Suprapubic skin (tissue), 4 donors: ENCODE results near the gene TK2.

Source experiments
- POLR2A ChIP-seq, 2 donors: fragments of 450-650 bp; IDR thresholded peaks; one replicate each; pipeline ENCODE4 v1.6.1; 2017; ENCODE audit warnings: antibody characterized with exemption in 2 of 2, mild to moderate bottlenecking in 2 of 2, moderate library complexity in 2 of 2
- POLR2AphosphoS5 ChIP-seq, 3 donors: sonication (generic); formaldehyde crosslinking; IDR thresholded peaks; one replicate each; pipeline ENCODE4 v1.6.1; 2017; ENCODE audit warnings: antibody characterized with exemption in 3 of 3
- TF ChIP-seq, protein P1 (sequence below), 2 donors: fragments of 200-600 bp in 1 of 2; fragments of 450-650 bp in 1 of 2; sonication (generic) in 1 of 2; IDR thresholded peaks; one replicate each; pipeline ENCODE4 v1.5.1; 2016 to 2019; ENCODE audit warnings: antibody characterized with exemption in 2 of 2, mild to moderate bottlenecking in 1 of 2, moderate library complexity in 1 of 2

- TF ChIP-seq, protein P1, sequence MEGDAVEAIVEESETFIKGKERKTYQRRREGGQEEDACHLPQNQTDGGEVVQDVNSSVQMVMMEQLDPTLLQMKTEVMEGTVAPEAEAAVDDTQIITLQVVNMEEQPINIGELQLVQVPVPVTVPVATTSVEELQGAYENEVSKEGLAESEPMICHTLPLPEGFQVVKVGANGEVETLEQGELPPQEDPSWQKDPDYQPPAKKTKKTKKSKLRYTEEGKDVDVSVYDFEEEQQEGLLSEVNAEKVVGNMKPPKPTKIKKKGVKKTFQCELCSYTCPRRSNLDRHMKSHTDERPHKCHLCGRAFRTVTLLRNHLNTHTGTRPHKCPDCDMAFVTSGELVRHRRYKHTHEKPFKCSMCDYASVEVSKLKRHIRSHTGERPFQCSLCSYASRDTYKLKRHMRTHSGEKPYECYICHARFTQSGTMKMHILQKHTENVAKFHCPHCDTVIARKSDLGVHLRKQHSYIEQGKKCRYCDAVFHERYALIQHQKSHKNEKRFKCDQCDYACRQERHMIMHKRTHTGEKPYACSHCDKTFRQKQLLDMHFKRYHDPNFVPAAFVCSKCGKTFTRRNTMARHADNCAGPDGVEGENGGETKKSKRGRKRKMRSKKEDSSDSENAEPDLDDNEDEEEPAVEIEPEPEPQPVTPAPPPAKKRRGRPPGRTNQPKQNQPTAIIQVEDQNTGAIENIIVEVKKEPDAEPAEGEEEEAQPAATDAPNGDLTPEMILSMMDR (IDR thresholded peaks at IDR 0.05) = no peak
- no peak for TF ChIP-seq POLR2A (IDR thresholded peaks at IDR 0.05)
- TF ChIP-seq POLR2AphosphoS5 (IDR thresholded peaks at IDR 0.05) = no peak
These were observed 28.6 kb downstream of the TK2 start for GRCh38 chr16:66521252-66521713.
